ENCODE measurements around the gene C10orf71.

C10orf71 gene

DNA sequence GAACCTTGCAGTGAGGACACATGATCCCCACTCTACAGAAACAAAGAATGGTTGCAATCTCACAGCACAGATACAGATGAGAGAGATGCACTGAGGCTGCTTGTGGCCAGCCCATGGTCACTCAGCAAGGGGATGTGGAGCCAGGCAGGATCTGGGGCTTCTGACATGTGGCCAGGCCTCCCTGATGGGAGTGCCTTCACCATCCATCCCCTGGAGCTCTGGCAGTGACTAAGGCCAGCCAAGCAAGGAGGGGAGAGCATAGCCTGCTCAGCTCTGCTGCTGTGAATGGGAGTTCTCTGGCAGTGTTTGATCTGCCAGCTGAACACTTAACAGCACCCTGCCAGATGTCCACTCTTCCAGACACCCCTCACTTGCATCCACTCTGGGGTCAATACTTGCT is 19.8 kb downstream of the C10orf71 start:
- no peak for DNase-seq (ENCODE audit: low read depth)

DNA sequence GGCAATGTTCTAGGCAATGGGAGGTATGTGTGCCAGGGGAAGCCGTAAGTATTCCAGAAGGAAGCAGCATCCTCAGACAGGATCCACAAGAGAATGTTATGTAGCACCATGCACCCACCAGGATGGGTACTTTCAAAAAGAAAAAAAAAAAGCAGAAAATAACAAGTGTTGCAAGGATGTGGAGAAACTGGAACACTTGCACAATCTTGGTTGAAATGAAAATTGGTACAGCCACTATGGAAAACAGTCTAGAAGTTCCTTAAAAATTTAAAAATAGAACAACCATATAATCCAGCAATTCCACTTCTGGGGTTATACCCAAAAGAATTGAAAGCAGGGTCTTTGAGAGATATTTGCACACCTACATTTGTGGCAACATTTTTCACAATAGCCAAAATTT is 20.2 kb downstream of the C10orf71 start:
- no peak for DNase-seq (ENCODE audit: low read depth)

DNA sequence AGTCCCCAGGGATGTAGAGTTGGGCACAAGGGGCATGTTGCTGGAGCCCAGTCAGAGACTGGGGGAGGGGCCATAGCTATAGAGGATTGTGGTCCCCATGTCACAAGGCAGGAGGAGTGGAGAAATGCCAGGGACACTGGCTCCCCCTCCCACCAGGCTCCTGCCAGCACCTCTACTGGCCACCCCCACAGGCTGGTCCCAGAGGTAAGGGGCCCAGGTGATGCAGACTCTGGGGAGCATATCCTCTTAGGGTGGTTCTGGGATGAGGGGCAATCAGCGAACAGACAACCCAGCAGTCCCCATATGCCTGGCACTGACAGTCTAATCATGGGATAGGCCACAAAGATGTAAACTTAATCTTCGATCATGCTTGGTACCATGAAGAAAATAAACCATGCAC is 21.2 kb downstream of the C10orf71 start:
- DNase-seq (ENCODE audit: low read depth): no peak

DNA sequence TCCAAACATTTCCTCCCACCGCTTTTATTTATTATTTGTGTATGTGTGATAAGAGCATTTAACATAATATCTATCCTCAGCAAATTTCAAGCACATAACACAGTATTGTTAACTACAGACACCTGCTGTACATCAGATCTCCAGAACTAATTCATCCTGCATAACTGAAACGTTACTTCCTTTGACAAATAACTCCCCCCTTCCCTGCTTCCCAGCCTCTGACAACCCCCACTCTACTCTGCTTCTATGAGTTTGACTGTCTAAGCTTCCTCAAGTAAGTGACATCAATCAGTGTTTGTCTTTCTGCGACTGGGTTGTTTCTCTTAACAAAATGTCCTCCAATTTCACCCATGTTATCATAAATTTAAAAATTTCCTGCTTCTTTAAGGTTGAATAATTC is 22.1 kb downstream of the C10orf71 start:
- DNase-seq (ENCODE audit: low read depth): no peak

DNA sequence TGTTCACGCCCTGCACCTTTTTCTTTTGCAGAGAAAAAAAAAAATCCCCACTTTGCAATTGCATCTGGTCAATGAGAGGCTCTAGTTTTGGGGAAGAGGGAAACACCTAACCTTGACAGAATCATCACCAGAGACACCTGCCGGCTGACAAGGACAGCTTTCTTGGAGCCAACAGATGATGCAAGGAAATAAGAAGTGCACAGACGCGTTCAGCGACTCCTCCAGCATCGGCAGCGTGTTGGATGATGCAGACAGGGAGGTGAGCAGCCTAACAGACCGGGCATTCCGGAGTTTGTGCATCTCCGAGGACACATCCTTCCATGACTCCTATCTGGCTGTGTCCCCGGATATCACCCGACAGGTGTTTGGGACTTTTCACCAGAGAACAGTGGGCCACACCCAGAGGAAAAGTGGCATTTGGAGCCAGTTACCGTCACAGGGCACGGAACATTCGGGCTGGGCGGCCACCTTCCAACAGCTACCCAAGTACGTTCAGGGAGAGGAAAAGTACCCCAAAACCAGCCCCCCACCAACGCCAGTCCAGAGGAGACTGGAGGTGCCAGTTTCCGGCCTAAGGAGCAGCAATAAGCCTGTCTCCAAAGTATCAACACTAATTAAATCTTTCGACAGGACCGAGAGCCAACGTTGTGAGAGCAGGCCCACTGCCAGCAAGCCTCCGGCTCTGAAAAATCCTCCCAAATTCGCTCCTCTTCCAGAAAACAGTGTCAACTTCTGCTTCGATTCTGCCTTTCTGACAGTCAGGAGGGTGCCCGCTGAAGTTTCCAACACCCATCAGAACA is 23.6 kb downstream of the C10orf71 start:
- no peak for DNase-seq (ENCODE audit: low read depth)

DNA sequence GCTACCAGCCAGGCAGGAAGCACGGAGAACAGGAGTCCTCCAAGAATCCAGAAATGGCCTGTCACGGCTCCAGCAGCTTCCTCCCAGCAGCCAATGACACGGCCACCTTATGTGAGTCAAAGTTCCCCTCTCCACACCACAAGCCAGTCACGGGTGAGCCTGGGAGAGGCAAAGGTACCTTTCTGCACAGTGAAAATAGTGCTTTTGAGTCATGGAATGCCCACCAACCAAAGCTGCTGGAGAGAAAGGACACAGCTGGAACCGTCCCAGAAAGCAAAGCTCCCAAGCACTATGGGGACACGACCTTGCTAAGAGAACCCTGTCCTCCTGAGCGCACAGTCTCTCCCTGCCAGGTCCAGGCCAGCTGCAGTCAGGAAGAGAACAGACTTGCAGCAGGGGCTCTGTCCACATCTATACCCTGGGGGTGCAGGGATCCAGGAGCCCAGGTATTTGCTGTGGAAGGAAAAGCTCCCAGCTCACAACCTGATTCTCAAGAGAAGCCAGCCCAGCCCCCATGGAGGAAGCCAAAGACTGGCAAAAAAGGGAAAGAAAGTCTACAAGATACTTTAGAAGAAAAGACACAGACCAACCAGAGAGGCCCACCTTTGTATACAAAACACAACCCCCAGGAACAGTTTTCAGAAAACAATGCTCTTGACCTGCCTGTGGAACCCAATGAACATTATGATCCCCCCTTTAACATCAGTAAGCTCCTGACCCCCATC is 24.4 kb downstream of the C10orf71 start:
- no peak for DNase-seq (ENCODE audit: low read depth)

DNA sequence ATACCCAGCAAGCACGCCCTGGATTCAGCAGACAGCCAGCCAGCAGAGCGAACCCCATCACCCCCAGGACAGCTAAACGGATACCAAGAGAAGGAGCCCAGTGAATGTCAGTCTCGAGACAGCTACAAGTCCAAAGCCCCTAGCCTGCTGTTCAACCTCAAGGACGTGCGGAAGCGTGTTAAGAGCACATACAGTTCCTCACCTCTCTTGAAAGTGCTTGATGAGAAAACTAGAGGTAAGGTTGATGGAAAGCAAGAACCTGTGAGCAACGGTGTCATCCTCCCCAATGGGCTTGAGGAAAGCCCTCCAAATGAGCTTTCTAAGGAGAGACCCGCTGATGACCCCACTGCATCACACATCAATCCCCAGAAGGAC is 24.9 kb downstream of the C10orf71 start:
- no peak for DNase-seq (ENCODE audit: low read depth)

DNA sequence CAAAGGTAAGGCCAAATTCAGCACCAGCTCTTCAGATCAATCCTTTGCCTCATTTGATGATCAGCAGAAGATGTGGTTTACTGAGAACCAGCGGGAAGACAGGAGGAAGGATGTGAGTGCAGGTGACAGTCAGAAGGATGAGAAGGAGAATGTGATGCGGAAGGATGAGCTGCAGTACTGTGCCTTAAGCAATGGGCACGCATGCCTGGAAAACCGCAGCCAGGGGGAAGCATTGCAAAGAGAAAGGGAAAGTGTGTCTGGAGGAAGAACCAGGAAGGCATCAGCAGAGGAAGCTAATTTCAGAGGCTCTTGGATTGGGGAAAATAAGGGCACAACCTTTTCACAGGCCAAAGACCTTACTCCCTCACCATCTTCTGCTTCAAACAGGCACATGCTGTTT is 25.7 kb downstream of the C10orf71 start:
- DNase-seq (ENCODE audit: low read depth): no peak

DNA sequence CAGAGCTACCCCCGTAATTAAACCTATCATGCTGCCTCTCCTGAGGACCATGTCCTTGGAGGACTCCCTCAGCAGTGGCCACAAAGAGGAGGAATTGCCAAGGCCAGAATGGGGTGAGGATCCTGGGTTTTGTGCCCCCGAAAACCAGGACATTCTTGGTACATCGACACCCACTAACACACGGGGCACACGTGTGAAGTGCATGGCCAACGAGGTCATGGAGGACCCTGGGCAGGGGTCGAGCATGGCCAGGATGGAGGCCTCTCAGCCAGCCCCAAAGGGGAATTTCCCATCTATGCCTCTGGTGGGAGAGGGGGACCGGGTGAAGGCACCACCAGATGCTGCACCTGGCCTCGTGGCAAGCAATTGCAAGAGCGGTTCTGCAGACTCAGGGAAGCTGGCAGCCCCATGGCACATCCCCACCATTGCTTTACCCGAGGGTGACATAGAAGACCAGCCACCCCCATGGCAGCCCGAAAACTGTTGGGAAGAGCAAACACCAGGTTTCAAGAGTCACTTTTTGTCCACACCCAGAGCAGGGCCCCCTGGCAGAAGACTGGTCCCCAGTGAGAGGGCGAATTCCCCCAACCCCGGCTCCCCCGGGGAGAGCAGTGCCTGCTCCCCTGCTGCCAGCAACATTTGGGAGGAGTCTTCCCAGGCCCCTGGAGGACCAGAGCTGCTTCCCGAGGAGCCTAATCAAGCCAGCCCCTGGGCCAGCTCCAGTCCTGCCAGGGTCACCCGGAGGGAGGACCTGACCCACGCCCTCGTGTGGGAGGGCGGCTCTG is 26.4 kb downstream of the C10orf71 start:
- no peak for DNase-seq (ENCODE audit: low read depth)

DNA sequence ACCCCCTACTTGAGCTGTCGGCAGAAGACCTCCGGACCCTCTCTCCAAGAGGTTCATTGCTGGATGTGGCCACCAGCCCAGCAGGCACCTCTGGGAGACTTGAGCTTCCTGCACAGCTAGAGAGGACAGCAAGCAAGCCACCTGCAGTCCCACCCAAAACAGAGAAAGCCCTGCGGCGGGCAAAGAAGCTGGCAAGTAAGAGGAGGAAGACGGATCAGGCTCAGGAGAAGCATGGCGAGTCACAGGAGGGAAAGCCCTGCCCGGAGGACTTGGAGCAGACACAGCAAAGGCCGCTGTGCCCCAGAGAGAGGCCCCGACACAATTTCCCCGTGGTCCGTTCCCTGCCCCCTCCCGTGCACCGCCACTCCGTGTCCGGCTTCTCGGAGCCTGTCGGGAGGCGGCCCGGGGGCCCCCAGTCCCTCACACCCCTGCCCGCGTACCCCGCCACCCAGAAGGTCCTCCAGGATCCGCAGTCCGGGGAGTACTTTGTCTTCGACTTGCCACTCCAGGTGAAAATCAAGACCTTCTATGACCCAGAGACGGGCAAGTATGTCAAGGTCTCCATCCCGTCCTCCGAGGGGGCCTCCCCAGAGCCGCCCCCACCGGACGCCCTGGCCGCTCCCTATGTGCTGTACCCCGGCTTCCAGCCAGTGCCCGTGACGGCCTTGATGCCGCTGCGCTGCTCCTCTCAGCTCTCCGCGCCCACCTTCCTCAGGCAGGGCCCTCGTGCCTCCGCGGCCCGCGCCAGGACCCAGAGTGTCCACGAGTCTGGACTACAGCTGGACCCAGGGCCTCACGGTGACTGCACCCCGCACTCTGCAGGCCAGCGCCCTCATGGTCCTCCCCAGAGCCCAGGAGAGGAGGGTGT is 27.2 kb downstream of the C10orf71 start:
- DNase-seq (ENCODE audit: low read depth): no peak

DNA sequence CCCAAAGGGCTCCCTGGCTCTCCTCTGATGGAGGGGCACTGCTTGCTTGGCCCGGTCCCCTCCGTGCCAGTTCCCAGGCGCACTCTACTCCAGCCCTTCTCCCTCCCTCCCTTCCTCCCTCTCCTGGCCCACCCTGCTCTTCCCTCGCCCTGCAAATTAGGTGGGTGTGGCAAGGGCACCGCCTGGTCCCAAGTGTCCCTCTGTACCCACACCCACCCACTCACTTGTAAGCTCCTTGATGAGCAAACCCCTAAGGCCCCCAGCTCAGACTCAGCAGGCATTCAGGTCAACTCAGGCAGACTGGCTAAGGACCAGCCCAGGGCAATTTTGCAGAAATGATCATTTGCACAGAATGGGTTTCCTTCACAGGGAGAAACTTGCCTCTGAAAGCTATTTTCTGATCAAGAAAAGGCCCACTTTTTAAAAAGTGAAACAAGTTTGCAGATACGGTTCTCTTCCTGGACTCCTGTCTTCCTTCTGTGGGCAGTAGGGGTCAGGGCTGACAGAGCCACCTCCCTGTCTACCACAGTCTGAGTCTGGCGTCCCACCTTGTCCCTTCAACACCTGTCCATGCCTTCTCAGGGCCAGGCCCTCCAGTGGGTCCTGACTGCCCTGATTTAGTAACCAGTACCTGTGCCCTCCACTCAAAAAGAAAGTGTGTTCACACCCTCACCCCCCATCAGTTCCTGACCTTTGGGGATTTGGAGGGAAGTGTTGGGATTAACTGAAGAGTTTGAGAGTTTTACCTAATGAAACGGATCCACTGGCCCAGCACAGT is 28.3 kb downstream of the C10orf71 start:
- DNase-seq (ENCODE audit: low read depth): no peak

DNA sequence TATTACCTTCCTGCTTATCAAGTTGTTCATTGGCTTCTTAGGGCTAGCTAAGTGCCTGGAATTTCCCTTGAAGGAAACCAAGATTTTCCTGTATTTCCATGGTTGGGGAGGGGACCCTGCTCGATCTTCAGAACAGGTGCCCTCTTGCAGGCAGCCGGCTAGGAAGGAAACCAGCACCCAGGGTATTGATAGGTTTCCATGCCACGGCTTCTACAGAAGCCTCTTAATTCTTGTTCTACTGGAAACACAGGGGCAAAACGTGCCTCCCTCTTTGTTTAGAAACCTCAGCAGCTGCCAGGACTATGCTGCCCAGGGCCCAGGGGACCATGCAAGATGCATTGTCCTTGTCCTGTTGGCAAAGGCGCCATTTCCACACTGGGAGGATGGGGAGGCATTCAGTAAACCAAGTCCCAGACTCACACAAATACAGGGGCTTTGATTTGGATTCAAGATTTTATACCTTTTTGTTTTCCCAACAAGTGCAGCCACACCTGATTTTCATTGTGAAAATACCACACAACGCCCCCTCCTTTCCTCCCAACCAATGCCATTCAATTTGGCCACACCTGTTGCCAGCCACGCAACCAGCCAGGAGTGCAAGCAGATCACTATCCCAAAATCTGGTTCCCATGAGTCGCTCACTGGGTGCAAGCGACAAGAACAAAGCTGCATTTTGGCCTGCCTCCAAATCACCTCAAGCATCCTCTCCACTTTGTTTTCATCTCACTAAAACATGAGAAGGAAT is 29.6 kb downstream of the C10orf71 start:
- no peak for DNase-seq (ENCODE audit: low read depth)

DNA sequence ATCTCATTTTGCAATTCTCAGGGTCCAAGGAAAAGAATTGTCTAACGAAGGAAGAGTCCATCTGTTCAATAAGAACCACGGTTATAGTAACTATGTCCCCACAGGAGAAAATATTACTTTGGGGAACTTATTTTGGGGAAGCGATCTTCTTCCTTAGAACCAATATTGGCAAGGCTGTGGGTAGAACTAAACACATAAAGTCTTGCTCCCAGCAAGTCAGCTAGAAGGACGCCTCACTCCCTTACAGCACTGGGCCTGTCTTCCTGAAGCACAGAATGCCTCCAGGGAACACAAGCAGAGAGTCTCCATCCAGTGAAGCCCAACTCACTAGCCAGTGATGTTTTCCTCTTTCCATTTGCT is 30.2 kb downstream of the C10orf71 start:
- DNase-seq (ENCODE audit: low read depth): no peak

DNA sequence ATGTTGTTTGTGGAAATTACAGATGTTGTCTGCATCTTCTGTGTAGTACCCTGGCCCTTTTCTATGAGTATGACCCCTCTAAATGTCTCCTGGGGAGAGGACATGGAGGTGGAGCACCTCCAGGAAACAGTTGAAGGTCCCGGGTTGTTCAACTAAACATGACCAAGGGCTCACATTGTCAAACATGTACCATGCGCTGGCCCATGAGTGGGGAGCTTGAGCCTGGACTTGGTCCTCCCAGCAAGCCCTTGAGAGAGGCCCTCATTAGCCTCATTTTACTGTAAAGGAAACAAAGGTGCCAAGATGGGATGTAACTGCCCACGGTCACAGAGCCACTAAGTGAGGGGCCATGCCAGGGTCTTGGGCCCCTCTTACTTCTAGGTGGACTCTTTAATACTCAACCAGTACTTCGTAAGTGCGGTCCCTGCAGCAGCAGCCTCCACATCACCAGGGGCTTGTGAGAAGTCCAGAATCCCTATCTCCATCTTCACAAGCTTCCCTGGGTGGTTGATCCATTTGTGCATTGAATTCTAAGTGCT is 31.2 kb downstream of the C10orf71 start:
- no peak for DNase-seq (ENCODE audit: low read depth)

DNA sequence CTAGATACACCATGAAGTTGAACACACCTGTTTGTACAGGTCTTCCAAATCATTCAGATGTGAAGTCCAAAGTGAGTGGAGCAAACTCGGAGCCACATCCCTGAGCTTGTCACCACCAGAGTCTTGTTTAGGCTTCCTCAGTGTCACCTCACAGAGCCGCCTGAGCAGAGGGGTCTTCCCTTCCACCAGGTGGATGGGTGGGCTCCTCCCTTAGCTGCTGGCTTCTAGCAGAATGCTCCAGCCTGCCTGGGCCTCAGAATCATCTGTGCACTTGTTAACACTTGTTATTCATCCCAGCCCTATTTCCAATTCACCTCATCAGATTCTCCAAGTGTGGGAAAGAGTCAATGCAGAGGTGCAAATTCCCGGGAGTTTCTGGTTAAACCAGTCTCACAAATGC is 32.5 kb downstream of the C10orf71 start:
- no peak for DNase-seq (ENCODE audit: low read depth)

DNA sequence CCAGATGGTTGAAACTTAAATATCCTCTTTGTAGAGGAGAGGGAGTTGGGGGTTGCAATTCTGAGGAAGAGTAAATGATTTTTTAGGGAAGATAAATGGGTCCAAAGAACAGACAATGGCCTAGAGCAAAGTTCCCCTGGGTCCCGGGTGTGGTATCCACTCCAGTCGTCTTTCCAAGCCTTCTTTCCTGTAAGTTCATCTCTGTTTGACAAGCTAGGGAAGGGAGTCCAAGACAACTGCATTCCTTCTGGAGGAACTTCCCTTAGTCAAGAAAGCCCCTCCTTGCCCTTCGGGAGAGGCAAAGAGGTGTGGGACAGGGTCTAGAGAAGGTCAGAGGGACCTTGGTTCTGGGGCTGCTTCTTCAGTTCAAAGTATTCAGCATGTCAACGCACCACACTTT is 33.4 kb downstream of the C10orf71 start:
- no peak for DNase-seq (ENCODE audit: low read depth)

DNA sequence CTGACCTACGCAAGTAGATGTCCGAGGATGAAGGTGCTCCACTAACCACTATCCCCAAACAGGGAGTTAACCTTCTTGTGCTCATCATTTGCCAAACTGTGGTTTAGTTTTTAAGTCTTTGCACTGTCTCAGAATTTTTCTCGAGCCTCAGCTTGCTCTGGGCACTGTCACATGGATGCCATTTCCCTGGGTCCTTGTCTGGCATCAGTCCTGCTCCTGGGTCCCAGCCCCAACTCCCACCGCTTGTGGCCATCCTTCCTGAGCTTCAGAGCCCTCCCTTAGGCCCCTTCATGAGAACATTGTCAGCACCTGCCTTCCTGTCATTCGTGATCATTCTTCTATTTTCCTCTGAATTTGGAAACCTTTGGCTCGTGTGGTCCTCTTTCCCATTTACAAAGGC is 33.8 kb downstream of the C10orf71 start:
- DNase-seq (ENCODE audit: low read depth): no peak

DNA sequence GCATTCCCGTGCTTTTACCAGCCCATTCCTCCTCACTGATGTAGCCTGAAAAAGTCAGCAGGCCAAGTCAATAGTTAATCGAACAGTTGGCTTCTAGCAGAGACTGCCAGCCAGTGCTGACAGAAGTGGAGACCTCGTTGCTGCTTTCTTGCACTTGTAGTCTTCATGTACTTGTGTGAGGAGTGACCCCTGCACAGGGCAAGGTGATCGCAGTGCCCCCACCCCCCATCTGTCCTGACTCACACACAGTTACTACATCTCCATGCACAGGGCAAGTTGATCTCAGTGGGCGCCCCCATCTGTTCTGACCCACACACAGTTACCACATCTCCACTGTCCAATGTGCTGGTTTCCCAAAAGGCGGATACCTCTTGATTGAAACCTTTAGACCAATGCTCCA is 34.2 kb downstream of the C10orf71 start:
- DNase-seq (ENCODE audit: low read depth): no peak

DNA sequence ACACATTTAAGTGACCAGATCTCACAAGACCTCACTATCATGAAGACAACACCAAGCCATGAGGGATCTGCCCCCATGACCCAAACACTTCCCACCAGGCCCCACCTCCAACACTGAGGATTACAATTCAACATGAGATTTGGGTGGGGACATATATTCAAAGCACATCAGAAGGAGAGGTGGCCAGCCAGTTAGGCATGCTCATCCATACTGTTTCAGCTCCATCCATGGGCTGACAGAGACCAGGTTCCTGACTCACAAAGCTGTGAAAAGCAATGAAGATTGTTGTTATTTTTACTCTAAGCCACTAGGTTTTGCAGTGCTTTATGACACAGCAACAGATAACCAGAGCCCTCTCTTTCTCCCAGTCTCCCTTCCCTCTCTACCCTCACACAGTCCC is 36.0 kb downstream of the C10orf71 start:
- DNase-seq (ENCODE audit: low read depth): no peak

DNA sequence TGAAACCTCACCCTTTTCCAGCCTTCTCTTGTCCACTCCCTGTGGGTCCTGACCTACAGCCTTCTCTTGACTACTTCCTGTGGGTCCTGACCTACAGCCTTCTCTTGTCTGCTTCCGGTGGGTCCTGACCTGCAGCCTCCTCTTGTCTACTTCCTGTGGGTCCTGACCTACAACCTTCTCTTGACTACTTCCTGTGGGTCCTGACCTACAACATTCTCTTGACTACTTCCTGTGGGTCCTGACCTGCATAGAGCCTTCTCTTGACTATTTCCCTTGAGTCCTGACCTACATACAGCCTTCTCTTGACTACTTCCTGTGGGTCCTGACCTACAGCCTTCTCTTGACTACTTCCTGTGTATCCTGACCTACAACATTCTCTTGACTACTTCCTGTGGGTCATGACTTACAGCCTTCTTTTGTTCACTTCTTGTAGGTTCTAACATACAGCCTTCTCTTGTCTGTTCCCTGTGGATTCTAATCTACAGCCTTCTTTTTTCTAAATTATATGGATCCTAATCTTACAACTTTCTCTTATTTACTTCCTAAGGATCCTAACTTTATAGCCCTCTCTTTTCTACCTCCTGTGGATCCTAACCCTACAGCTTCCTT is 36.5 kb downstream of the C10orf71 start:
- DNase-seq (ENCODE audit: low read depth): no peak
